NCI-H1105 (cell line): ENCODE results near the gene ANKRD28.
"Not testable (repeated sequence)": the region's sequence is repeated elsewhere in the genome, so short reads cannot be mapped to it uniquely, and the experiment has no call there.

Experiments used
- DNase-seq: peaks from one replicate; lab custom pipeline; 2025; lab: John Stamatoyannopoulos, UW

ANKRD28 gene

DNA sequence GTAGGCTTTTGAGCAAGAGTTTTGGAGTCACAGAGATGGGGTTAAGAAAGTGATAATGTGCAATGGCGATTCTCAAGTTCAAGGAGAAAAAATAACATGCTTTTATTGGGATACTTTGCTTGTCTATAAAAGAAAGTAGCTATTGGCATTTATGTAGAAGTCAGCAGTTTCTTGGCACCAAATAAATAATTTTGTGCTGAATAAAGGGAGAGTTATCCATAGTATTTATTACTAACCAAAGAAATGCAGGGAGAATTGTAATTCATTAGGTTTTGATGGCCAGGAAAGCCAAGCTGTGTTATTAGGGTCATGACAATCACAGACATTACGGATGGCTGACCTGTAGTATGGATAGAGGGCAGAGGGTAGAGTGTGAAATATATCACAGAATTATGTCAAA lies 163.1 kb downstream of the ANKRD28 start:
- DNase-seq = no peak

GRCh38 chr3:15633766-15634598 lies 163.8 kb downstream of the ANKRD28 start:
- no peak for DNase-seq

- peak; percentile 26 for DNase-seq
These were observed 164.6 kb downstream of the ANKRD28 start for GRCh38 chr3:15633159-15633558.

- no peak for DNase-seq
These were observed 165.6 kb downstream of the ANKRD28 start for GRCh38 chr3:15632212-15632580.

- no peak for DNase-seq
These were observed 166.2 kb downstream of the ANKRD28 start for GRCh38 chr3:15631426-15632211.

DNA sequence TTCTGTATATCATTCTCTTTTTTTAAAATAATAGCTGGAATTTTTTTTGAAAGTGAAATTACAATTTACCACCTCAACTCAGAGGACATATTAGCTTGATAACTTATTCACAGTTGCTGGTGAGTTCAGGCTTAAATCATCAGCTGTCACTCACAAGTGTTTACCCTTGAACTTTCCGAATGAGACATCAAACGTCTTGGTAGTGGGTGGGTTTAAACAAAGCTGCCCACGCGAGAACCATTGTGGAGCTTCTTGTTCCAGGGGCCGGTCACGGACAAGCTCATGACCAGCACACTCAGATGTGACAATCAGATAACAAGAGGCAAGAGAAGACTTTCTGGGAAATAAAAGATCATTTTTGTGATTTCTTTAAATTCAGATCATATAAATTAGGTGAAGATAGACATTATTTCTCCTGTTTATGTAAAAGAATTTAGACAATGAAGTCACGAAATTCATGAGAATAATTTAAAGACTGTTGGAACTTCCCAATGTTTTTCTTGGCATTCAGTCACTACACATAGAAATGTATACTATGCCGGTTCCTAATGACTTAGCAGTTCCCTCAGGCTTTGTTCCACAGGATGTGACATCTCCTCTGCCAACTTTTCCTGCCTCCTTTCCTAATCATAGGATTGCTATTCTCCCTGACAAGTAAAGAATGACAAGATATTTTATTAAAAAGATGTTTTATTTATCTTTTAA lies 167.0 kb downstream of the ANKRD28 start:
- DNase-seq = no peak

- DNase-seq = no peak
These were observed 167.8 kb downstream of the ANKRD28 start for GRCh38 chr3:15629860-15630597.

DNA sequence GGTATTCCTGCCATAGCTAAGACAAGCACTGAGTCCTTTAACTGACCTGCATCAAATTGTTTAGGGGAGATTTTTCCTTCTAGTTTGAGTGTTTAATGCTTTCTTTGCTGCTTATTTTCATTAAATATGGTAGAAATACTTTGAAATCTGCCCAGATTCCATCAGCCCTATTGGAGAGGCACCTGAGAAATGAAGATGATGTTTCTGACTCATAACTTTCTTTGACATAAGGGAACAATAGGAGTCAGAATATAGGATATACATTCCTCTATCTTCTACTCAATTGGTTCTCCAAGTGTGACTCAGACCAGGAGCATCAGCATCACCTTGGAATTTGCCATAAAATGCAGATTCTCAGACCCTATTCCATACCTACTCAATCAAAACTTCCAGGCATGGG lies 168.8 kb downstream of the ANKRD28 start:
- no peak for DNase-seq

DNA sequence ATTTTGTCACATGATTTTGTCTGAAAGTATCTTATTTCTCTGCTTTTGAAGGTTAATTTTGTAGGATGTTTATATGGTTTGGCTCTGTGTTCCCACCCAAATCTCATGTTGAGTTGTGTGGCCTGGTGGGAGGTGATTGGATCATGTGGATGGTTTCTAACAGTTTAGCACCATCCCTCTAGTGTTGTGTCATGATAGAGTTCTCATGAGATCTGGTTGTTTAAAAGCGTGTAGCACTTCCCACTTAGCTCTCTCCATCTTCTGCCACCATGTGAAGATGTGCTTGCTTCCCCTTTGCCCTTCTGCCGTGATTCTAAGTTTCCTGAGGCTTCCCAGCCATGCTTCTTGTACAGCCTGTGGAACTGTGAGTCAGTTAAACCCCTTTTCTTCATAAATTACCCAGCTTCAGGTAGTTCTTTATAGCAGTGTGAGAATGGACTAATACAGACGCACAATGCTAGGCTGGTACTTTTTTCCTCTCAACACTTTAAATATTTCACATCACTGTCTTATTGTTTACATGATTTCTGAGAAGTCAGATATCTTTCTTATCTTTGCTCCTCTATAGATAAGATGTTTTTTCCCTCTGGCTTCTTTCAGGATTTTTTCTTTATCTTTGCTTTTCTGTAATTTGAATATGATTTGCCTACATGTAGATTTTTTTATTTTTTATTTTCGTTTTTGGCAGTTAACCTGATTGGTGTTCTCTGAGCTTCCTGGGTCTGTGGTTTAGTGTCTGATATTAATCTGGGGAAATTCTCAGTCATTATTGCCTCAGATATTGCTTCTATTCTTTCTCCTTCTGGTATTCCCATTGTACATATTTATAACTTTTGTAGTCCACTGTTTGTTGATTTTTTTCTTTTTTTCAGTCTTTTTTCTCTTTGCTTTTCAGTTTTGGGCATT lies 174.0 kb downstream of the ANKRD28 start:
- no peak for DNase-seq

- not testable (repeated sequence) for DNase-seq
These were observed 177.9 kb downstream of the ANKRD28 start for GRCh38 chr3:15619659-15620464.
